Measurements from ENCODE around the gene PECR.
"Not testable (repeated sequence)": the region's sequence is repeated elsewhere in the genome, so short reads cannot be mapped to it uniquely, and the experiment has no call there.

Gene PECR

DNA sequence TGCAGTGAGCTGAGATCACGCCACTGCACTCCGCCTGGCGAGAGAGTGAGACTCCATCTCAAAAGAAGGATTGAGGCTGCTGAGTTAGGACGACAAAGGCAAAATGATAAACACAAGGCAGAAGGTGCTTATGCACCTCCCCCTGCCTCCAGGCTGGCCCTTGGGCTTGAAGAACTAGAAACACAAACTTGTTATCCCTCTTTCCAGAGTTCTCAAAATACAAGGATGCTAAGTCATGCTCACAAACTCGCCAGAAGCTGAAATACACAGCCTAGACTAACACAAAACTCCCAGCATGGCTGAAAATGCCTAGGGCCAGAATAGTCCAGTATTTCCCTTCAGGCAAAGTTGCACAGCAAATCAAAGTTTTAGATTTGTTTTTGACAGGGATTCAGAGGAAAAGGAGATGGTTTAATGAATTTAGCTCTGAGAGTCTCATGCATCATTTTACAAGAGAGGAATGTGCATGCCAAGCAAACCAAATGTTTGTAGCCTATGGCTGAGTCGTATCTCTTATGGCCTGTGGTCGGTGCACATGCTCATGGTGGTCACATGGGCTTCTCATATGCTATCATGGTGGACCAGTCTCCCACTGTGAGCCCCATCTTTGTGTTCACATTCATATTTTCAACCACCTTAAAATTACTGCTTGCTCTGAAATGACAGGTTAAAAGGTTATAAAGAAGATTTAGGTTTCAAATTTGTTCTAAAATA is 52.0 kb downstream of the PECR start:
- no peak for DNase-seq (ENCODE audit: low spot score)

DNA sequence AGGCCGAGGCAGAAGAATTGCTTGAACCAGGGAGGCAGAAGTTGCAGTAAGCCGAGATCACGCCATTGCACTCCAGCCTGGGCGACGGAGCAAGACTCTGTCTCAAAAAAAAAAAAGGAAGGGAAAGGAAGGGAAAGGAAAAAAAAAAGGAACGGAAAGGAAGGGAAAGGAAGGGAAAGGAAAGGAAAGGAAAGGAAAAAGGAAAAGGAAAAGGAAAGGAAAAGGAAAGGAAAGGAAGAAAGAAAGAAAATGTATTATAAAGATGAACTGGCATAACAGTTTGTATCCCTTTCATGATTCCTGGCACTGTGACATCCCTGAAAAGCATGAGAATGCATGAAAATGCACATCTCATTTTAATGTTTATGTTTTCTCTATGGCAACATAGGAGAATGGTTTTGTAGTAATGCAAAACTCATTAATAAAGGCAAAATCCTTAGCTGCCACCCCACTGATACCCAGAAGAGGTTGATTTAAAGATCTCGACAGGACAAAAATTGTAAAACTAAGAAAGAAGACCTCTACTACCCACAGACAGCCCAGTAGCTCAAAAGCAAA is 56.8 kb downstream of the PECR start:
- DNase-seq (ENCODE audit: low spot score): no peak

DNA sequence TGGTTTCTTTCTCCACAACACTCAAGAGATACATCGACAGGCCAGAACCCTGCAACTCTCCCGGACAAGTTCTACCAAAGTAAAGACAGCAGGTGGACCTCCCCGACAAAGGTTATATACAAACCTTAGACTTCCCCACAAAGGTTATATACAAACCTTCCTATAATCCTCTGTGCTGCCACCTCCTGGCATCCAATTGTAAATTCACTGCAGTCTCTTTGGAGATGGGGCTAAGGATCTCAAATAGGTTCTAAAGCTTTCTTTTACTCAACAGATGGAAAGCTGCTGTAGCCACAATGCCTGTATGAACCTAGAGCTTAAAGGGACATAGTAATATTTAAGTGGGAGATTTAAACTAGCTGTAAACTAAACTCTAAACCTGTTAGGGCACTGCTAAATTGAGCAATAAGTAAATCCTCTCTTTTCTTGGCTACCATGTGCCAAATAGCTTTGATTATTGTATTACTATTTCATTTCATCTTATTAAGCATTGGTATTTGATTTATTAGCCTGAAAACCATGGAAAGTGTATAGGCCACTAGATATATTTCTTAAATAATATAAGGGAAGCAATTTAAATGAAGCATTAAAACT is 58.5 kb downstream of the PECR start:
- DNase-seq (ENCODE audit: low spot score): peak; percentile 73

DNA sequence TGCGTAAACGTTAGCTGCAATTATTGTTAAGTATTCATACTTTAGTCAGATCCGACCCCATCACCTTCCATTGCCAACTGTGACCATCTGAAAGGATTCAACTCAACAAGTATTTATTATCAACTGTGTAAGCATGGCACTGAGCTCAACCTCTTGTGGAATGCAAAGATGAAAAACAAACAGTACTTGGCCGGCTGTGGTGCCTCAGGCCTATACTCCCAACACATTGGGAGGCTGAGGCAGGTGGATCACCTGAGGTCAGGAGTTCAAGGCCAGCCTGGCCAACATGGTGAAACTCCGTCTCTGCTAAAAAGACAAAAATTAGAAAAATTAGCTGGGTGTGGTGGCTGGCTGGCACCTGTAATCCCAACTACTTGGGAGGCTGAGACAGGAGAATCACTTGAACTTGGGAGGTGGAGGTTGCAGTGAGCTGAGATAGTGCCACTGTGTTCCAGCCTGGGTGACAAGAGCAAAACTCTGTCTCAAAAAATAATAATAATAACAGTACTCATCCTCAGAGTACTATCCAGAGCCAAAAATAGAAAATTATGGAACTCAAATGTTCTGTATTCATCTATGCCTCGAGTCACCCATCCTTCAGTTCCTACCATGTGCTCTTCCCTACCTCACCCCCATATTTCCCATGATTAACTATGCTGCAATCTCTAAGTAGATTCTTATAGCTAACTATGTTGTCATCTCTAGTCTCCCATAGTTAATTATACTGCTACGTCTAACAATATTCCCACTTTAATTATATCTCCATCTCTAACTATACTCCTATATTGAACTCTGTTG is 59.6 kb downstream of the PECR start:
- DNase-seq (ENCODE audit: low spot score): no peak

DNA sequence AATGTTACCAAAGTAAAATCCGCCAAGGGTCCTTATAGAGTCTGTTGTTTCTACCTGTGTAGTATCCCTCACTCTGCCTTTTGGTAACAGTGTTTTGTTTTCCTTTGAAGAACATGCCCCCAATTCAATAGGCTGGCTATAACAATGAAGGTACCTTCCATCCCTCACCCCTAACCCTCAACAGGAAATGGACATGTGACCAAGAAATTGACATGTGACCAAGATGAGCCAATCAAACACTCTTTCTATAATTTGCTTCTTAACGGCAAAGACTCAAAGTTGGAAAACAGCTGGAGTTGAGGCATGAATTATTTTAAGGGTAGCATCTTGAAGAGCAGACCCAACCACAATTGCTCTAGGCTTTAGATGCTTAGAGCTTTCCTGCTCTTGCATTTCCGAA is 62.9 kb downstream of the PECR start:
- DNase-seq (ENCODE audit: low spot score): no peak

DNA sequence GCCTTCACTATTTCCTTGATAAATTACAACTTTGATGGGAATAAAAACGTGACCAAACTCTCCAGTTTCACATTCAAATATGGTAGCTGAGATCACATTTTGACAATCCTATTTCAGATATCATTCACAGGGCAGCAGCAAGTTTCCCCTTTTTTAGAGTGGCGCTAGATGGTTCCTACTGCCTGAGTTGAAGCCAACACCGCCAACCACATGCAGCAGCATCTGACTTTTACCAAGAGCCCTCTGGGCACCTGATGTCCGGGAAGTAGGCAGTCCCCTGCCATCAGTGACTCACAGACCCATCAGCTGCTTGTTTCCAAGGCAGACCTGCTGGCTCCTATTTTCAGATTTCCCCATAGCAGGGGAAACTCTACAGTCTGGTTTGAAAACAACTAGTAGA is 64.2 kb downstream of the PECR start:
- DNase-seq (ENCODE audit: low spot score): no peak

- no peak for DNase-seq (ENCODE audit: low spot score)
Observed at GRCh38 chr2:216016581-216016980, 65.0 kb downstream of the PECR start.

GRCh38 chr2:216015722-216016464 is 65.7 kb downstream of the PECR start:
- DNase-seq (ENCODE audit: low spot score): no peak

DNA sequence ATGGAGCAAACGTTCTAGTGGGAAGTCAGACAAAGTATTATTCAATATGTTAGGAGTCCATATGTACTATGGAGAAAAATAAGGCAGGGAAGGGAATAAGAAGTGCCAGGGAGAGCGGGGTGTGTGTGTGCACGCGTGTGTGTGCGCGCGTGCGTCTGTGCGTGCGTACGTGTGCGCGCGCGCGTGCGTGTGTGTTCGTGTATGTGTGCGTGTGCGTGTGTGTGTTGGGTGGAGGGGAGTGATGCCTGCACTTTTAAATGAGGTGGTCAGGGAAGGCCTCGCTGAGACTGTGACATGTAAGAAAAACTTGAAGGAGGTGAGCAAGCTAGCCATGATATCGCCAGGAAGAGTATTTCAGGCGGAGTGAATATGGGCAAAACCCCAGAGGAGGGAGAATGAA is 66.6 kb downstream of the PECR start:
- DNase-seq (ENCODE audit: low spot score): no peak

GRCh38 chr2:216014006-216014405 is 67.6 kb downstream of the PECR start:
- no peak for DNase-seq (ENCODE audit: low spot score)

GRCh38 chr2:216013080-216013909 is 68.3 kb downstream of the PECR start, which contains the start of gene MREG:
TSS of gene MREG (minus strand) at chr2:216013551. CDS start at chr2:216013327, 224 bp downstream.
- DNase-seq (ENCODE audit: low spot score): peak; percentile 94

DNA sequence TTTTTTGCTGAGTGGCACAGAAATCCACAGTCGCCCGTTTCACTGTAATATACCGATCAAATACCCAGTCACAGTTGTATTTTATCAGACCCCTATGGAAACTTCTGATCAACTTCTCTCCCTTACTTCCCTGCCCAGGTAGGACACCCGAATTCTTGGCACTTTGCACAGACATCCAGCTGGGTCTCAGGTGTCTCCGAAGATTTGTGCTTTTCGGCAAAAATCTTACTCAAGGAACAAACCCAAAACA is 68.9 kb downstream of the PECR start:
- no peak for DNase-seq (ENCODE audit: low spot score)

DNA sequence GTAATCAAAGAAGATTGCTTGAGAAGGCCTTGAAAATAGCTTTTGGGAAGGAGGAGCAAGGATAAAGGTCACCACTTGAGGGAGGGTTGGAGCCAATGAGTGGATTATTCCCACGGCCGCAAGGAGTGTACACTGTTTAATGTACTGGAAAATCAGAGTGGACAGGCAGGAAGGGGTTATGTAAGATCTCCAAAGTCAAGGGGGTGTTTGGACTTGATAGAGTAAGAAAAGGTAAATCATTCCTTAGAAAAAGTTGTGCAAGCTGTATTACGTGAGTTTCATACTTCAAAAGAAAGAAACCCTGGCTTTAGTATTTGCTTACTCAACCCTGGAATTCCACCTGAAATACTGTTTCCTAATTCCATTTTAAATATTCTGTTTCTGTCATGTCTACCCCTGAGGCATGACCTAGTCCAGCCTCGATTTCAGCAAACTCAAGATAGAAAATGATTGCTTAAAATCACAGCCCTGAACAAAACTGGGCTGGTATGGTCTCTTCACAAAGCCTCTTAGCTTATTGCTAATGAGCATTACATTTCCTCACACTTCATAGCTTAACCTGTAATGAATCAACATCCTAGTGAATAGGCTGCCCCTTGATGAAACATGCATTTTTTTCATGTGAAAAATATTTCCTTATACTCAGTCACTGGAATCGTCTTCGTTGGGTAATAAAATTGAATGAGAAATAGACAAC is 69.3 kb downstream of the PECR start:
- DNase-seq (ENCODE audit: low spot score): no peak

DNA sequence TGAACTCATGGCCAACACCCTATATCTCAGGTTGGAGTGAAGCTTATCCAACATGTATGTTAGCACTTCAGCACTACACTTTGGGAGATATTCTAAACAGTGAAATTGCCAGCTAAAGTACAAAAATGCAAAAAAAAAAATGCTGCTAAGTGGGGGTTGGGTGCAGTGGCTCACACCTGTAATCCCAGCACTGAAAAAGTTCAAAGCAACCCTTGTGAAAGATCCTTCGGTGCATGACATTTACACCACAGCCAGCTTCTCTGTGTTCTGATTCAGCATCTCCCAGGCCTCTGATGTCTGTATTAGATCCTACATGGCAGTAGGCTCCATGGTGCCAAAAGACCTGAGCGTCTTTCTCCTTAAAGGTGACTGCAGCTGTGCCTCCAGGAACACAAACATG is 72.4 kb downstream of the PECR start:
- DNase-seq (ENCODE audit: low spot score): not testable (repeated sequence)

DNA sequence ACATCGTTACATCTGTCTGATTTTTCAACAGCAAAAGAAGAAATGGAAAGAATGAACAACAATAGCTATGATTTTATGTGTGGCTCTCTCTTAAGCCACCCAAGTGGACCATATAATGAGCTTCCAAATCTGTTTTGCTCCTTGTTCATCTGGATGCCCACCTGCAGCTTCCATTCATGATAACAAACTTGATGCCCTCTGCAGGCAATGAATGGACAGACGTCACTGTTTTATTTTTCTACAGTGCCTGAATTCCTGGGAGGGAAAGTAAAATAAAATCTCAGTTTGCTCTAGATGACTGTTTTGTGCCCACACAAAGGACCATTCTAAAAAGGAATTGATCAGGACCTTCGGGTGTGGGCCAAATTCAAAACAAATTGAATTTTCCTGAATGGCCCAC is 73.2 kb downstream of the PECR start:
- no peak for DNase-seq (ENCODE audit: low spot score)

- DNase-seq (ENCODE audit: low spot score): peak; percentile 59
Observed at GRCh38 chr2:216006164-216006663, 75.4 kb downstream of the PECR start.

GRCh38 chr2:216004697-216005283 is 76.8 kb downstream of the PECR start:
- no peak for DNase-seq (ENCODE audit: low spot score)

- DNase-seq (ENCODE audit: low spot score): no peak
Observed at GRCh38 chr2:216003876-216004696, 77.5 kb downstream of the PECR start.

DNA sequence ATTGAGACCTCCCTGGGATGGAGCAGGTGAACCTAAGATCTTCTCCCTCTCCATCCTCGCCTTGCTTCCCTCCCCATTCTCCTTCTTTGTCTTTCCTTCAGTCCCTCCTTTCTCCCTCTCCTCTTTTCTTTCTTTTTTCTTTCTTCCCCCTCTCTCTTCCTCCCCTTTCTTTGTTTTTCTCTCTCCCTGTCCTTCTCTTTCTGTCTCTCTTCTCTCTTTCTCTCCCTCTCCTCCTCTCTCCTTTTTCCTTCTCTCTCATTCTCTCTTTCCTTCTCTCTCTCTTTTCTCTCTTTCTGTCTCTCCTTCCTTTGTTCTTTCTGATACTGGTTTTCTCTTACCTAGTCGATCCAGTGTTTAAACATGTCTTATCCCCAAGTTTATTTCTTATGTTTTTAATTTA is 78.9 kb downstream of the PECR start:
- no peak for DNase-seq (ENCODE audit: low spot score)
